ENCODE results near the gene CST4.
"Not testable (repeated sequence)": the region's sequence is repeated elsewhere in the genome, so short reads cannot be mapped to it uniquely, and the experiment has no call there.

CST4 gene

GRCh38 chr20:23640018-23640601, 48.7 kb downstream of the CST4 start:
- DNase-seq, result no peak

DNA sequence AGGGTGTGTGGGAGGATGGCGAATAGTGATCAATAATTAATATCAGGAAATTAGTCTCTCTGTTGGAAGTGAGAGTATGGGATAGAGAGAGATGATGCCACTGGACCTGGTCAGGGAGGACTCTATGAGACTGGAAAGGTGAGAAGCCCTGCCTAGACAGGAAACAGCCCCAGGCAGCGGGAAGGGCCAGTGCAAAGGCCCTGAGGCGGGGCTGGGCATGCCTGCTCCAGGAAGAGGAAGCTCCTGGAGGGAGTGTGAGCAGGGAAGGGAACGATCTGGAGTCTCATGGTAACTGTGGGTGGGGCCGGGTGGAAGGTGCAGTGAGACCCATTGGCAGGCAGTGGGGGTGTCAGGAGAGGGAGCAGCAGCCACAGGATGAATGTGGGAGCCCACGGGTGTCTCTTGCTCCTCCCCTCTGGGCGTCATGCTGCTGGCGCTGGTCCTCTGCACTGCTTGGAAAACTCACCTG, 49.3 kb downstream of the CST4 start:
- peak; percentile 18 for DNase-seq

DNA sequence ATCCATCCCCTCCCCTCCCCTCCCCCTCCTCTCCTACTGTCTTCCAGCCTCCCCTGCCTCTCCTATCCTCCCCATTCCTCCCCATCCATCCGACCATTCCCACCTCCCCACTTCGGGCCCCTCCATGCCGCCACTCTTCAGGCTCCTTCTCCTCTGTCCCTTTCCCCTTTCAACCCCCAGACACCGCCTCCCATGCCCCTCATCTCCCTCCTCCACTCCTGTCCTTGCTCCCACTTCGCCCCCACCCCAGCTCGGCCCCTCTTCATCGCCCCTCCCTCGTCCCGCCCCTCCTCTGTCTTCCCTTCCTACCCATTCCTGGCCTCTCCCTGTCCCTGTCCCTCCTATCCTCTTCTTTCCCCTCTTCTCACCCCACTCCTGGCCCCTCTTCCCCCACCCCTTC, 50.5 kb downstream of the CST4 start:
- DNase-seq, result no peak

GRCh38 chr20:23637282-23638221, 51.3 kb downstream of the CST4 start, which contains the start of gene CST3:
Gene CST3 (minus strand): TSS chr20:23637955. CDS start chr20:23637862, 93 bp downstream.
- DNase-seq, result peak; percentile 79

GRCh38 chr20:23636908-23637281, 51.9 kb downstream of the CST4 start:
- DNase-seq, result no peak

- no peak for DNase-seq
Observed at GRCh38 chr20:23636182-23636907, 52.5 kb downstream of the CST4 start.

- DNase-seq, result not testable (repeated sequence)
Observed at GRCh38 chr20:23635768-23636090, 53.1 kb downstream of the CST4 start.

Measured in inflammatory macrophage treated with lipopolysaccharide for 4 hours (primary cell).